ENCODE results near the gene POC1A.
A peak's percentile ranks its signal among the peaks of the same experiment; 100 is the strongest.

DNA sequence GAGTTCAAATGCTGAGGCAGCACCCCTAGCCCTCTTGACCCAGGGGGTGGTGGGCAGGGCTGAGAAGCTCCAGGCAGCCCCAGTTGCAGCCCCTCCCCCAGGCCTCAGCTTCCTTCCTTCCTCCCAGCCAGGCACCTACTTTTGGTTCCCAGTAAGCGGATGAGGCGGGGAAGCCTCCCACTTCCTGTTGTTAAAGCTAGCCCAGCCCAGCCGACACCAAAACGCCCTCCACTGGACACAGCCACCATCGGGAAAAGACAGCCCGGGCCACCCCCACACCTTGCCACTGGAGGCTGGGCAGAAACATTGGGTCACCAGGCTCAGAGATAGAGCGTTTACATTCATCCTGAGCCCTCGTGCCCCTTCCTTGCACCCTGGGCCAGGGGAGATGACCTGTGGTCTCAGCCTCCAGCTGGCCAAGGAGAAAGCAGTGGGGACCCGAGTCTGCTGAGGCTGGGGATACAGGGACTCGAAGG is 101.4 kb downstream of the POC1A start:
- TF ChIP-seq, protein P1, sequence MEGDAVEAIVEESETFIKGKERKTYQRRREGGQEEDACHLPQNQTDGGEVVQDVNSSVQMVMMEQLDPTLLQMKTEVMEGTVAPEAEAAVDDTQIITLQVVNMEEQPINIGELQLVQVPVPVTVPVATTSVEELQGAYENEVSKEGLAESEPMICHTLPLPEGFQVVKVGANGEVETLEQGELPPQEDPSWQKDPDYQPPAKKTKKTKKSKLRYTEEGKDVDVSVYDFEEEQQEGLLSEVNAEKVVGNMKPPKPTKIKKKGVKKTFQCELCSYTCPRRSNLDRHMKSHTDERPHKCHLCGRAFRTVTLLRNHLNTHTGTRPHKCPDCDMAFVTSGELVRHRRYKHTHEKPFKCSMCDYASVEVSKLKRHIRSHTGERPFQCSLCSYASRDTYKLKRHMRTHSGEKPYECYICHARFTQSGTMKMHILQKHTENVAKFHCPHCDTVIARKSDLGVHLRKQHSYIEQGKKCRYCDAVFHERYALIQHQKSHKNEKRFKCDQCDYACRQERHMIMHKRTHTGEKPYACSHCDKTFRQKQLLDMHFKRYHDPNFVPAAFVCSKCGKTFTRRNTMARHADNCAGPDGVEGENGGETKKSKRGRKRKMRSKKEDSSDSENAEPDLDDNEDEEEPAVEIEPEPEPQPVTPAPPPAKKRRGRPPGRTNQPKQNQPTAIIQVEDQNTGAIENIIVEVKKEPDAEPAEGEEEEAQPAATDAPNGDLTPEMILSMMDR (IDR thresholded peaks at IDR 0.05), result peak; percentile 59
- TF ChIP-seq, protein P2, sequence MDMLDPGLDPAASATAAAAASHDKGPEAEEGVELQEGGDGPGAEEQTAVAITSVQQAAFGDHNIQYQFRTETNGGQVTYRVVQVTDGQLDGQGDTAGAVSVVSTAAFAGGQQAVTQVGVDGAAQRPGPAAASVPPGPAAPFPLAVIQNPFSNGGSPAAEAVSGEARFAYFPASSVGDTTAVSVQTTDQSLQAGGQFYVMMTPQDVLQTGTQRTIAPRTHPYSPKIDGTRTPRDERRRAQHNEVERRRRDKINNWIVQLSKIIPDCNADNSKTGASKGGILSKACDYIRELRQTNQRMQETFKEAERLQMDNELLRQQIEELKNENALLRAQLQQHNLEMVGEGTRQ (IDR thresholded peaks at IDR 0.05; ENCODE audit: borderline replicate concordance, low read depth, low read length), result no peak
- TF ChIP-seq, protein P3, sequence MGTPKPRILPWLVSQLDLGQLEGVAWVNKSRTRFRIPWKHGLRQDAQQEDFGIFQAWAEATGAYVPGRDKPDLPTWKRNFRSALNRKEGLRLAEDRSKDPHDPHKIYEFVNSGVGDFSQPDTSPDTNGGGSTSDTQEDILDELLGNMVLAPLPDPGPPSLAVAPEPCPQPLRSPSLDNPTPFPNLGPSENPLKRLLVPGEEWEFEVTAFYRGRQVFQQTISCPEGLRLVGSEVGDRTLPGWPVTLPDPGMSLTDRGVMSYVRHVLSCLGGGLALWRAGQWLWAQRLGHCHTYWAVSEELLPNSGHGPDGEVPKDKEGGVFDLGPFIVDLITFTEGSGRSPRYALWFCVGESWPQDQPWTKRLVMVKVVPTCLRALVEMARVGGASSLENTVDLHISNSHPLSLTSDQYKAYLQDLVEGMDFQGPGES (IDR thresholded peaks at IDR 0.05; ENCODE audit: low read depth, low read length), result no peak
- no peak for TF ChIP-seq YY1 (IDR thresholded peaks at IDR 0.05; ENCODE audit: low read depth)
